SKM-1 treated with dmso at 0.1 percent for 144 hours (cell line): ENCODE measurements around the gene PGBD5.

Source experiments
- DNase-seq: peaks from one replicate; lab custom pipeline; 2025; ENCODE audit not compliant: unreplicated experiment; lab: John Stamatoyannopoulos, UW

The PGBD5 gene

DNA sequence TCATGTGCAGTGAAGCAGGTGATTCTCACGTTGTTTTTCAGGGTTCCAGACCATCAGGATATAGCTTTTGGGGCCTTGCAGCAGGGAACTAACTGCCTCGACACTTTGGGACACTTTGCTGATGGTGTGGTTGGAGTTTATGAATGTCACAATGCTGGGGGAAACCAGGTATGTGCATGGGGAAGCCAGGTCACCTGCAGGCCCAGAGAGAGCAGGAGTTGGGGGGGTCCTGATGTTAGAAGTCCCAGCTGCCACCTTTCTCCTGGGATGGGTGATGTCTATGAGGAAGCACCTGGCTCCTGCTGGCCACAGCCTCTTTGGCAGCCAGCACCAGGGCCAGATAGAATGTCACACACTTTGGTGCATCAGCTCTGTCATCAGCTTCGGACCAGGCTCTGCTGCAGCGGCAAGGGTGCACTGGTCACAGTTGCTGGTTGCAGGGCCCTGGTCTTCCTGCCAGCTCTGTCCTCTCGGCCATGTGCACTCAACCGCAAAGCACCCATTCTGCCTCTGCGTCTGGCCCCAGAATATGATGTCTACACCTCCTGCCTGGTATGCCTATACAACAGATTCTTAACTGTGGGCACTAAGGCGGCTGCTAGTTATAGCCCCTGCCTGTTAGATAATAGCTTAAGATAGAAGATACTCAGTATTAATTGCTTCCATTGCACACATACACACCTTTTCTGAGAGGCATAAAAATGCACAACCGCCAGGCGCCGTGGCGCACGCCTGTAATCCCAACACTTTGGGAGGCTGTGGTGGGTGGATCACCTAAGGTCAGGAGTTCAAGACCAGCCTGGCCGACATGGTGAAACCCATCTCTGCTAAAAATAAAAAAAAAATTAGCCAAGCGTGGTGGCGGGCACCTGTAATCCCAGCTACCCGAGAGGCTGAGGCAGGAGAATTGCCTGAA, 160.7 kb downstream of the PGBD5 start:
- no peak for DNase-seq
